ENCODE results near the gene ABLIM2.

Gene ABLIM2

DNA sequence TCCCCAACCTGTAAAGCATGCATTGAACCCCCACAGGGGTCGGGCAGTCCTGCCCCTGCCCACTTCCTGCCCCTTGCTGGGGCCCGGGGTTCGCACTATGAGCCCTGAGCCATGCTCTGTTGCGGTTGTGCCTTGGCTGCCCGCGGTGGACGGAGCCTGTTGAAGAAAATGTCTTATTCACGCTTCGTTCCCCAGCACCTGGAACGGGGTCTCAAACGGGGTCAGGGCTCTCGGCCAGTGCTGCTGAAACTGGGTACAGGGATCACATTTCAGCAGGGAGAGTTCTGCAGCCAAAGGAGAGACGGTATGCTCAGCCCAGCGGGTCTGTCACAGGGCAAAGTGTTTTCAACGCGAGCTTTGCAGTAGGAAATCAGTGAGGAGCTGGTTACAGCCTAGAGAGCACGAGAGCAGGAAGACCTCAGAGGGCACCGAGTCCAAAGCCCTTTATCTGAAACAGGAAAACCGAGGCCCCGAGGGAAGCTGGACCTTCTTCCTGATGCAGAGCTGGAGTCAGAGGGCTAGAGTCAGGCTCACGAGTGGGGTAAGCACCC, 172.6 kb downstream of the ABLIM2 start:
- TF ChIP-seq, protein P1, sequence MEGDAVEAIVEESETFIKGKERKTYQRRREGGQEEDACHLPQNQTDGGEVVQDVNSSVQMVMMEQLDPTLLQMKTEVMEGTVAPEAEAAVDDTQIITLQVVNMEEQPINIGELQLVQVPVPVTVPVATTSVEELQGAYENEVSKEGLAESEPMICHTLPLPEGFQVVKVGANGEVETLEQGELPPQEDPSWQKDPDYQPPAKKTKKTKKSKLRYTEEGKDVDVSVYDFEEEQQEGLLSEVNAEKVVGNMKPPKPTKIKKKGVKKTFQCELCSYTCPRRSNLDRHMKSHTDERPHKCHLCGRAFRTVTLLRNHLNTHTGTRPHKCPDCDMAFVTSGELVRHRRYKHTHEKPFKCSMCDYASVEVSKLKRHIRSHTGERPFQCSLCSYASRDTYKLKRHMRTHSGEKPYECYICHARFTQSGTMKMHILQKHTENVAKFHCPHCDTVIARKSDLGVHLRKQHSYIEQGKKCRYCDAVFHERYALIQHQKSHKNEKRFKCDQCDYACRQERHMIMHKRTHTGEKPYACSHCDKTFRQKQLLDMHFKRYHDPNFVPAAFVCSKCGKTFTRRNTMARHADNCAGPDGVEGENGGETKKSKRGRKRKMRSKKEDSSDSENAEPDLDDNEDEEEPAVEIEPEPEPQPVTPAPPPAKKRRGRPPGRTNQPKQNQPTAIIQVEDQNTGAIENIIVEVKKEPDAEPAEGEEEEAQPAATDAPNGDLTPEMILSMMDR (IDR thresholded peaks at IDR 0.05; ENCODE audit: low read depth, low read length) = no peak
- no peak for DNase-seq (ENCODE audit: extremely low read depth, low read depth)

DNA sequence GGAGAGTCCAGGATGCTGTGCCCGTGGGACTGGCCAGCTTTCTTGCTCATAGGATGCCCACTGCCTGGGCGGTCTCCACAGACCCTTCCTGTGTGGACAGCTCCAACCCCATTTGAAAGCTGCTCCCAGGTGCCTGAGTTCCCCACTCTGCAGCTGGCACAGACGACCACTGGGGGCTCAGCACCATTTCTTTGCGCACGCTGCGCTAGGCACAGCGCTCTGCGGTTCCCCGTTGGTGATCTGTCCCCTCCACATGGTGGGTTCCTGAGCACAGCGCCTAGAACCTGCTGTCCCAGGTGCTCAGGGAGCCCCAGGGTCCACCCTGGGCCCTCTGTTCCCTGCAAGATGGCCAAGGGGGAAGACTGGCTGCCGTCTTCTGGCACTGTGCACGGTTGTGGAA, 173.5 kb downstream of the ABLIM2 start:
- TF ChIP-seq, protein P1 (IDR thresholded peaks at IDR 0.05; ENCODE audit: low read depth, low read length) = no peak
- no peak for DNase-seq (ENCODE audit: extremely low read depth, low read depth)

DNA sequence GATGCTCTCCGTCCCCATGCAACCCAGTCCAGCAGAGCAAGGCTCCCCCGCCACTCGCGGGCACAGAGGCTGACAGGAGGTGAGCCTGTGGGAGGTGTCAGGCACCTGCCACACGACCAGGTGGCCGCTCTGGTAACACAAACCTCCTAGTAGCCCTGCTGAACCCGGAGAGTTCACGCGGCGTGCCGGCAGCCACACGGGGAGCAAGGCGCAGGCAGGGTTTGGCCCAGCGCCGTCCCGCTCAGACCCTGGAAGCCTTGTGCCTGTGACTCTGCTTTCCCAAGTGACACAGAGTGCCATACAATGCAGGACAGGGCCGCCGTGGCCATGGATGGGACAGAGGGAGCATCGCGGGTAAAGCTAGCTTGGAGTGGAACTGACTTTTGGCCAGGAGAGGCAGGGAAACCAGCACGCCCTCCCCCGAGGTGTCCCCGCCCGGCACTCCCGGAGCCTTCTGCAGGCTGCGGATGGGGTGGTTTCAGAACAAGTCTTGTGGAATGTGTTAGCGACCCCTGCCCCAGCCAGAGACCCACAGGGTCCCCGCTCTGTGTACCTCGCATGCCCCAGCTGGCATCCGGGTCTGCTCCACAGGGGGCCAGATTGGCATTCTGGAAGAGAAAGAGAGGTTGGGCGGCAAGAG, 174.2 kb downstream of the ABLIM2 start:
- TF ChIP-seq, protein P1 (IDR thresholded peaks at IDR 0.05; ENCODE audit: low read depth, low read length) = no peak
- no peak for DNase-seq (ENCODE audit: extremely low read depth, low read depth)

DNA sequence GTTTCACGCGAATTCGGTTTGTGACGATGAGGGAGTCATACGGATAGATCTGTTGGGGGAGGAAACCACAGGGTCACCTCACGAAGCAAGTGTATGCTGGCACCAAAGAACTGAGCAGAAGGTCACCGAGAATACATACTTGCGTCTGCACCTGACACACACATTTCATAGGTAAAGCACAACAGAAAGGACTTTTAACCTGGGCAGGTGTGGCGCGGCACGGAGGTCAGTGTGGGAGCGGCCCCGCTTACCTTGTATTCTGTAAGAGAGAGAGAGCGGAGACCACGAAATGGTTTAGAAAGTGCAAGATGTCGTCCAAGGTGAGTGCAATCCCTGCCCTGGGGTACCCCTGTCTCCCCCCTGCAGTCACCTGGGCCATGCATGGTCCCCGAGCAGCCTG, 175.3 kb downstream of the ABLIM2 start:
- TF ChIP-seq, protein P1 (IDR thresholded peaks at IDR 0.05; ENCODE audit: low read depth, low read length) = no peak
- DNase-seq (ENCODE audit: extremely low read depth, low read depth) = no peak

DNA sequence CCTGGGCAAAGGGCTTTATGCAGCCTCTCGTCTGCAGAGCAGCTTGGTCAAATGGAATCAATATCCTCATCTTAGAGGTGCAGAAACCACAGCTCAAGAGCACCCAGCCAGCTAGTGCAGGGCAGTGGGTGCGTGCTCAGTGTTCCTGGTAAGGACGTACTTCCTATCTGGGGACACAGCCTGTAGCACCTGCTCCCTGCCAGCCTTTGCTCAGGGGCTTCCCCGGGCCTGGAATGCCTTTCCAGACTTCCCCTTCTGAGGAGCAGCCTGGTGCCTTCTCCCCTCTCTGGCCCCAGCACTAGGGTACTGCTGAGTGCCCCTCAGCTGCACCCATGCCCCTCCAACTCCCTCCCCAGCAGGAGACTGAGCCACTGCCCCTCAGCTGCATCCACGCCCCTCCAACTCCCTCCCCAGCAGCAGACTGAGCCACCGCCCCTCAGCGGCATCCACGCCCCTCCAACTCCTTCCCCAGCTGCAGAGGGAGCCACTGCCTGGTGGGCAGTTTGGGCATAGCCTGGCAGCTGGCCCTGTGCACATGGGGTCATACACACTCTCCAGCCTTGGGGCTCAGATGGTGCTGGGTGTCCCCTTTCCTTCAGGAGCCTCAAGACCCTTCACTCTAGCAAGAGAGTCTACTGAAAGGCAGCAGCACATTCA, 176.7 kb downstream of the ABLIM2 start:
- TF ChIP-seq, protein P1 (IDR thresholded peaks at IDR 0.05; ENCODE audit: low read depth, low read length) = no peak
- no peak for DNase-seq (ENCODE audit: extremely low read depth, low read depth)

DNA sequence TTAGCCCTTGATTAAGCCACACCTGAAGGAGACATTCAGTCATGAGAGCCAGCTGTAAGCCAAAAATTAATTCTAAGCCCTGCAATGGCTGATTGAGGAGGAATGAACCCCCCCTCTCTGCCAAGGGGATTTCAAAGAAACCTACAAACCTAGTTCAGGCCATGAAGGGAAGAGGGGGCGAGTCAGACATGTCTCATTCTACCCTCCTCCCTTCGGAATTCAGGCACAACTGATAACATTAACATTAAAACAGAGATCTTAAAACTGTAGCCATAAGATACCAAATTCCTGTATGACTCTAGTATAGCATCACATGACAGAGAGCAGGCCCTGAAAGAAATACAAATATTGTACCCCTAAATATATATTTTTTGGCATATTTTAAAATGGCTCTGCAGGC, 178.6 kb downstream of the ABLIM2 start:
- no peak for DNase-seq (ENCODE audit: extremely low read depth, low read depth)
- TF ChIP-seq, protein P1 (IDR thresholded peaks at IDR 0.05; ENCODE audit: low read depth, low read length) = no peak

DNA sequence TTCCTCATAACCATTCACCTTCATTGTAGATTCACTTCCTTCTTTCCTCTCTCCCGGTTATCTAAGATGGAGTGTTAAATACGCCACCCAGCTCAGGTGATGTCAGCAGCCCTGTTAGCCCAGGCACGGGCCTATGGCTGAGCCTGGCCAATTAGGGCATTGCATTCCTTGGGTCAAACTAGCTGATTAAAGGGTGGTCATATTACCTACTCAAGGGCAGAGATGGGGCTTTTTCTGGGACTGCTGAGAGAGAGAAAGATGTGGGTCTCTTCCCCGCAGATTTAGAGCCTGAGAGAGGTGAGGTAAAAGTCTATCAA, 179.0 kb downstream of the ABLIM2 start:
- no peak for DNase-seq (ENCODE audit: extremely low read depth, low read depth)
- TF ChIP-seq, protein P1 (IDR thresholded peaks at IDR 0.05; ENCODE audit: low read depth, low read length) = no peak

All from AG09319 (cell line).